GM23338 (cell line): ENCODE data around the gene LCLAT1. TPM values are rescaled to one million over a fixed set of nuclear protein-coding genes. Genes with fewer than 3 reads are reported as not detected.

Experiments used
- ATAC-seq: fragments of 200-7000 bp; cut with Tn5 transposase; 3 replicates; pipeline ENCODE4 v1.9.1; 2020
- DNase-seq: peaks from one replicate; pipeline ENCODE4 v3.0.0-alpha.2; 2015; ENCODE audit warnings: low spot score
- H2AFZ ChIP-seq: fragments of 200-600 bp; sonication (generic); 2 replicates; pipeline ENCODE4 v1.8.0; 2016; ENCODE audit warnings: antibody characterized with exemption, mild to moderate bottlenecking, moderate library complexity
- H3F3A ChIP-seq: fragments of 200-600 bp; sonication (generic); replicated peaks from 2 replicates; pipeline ENCODE4 v1.8.0; 2017; ENCODE audit warnings: antibody characterized with exemption, mixed run types, low read depth
- H3K27ac ChIP-seq: fragments of 200-600 bp; sonication (generic); 2 replicates; pipeline ENCODE4 v1.6.1; 2016; ENCODE audit warnings: low read depth
- H3K27me3 ChIP-seq: fragments of 200-600 bp; sonication (generic); 2 replicates; pipeline ENCODE4 v1.8.0; 2016; ENCODE audit warnings: mild to moderate bottlenecking, mixed run types, moderate library complexity; ENCODE audit not compliant: insufficient read depth
- H3K36me3 ChIP-seq: fragments of 200-600 bp; sonication (generic); 2 replicates; pipeline ENCODE4 v1.8.0; 2016; ENCODE audit warnings: mild to moderate bottlenecking; ENCODE audit not compliant: insufficient read depth
- H3K4me1 ChIP-seq: fragments of 200-600 bp; sonication (generic); 2 replicates; pipeline ENCODE4 v1.8.0; 2016; ENCODE audit warnings: mild to moderate bottlenecking, moderate library complexity; ENCODE audit not compliant: insufficient read depth
- H3K4me2 ChIP-seq: fragments of 200-600 bp; sonication (generic); 2 replicates; pipeline ENCODE4 v1.7.1; 2017; ENCODE audit warnings: mixed run types
- H3K4me3 ChIP-seq: fragments of 200-600 bp; sonication (generic); 2 replicates; pipeline ENCODE4 v1.6.1; 2016; ENCODE audit warnings: mixed run types
- H3K79me2 ChIP-seq: fragments of 200-600 bp; sonication (generic); replicated peaks from 2 replicates; pipeline ENCODE4 v1.8.0; 2017; ENCODE audit warnings: mild to moderate bottlenecking; ENCODE audit not compliant: insufficient read depth
- H3K9me2 ChIP-seq: fragments of 200-600 bp; sonication (generic); 2 replicates; pipeline ENCODE4 v1.8.0; 2017; ENCODE audit not compliant: insufficient read depth
- H4K20me1 ChIP-seq: fragments of 200-600 bp; sonication (generic); replicated peaks from 2 replicates; pipeline ENCODE4 v1.8.0; 2017; ENCODE audit warnings: mild to moderate bottlenecking; ENCODE audit not compliant: insufficient read depth
- H3K27ac Mint-ChIP-seq: 2 replicates; pipeline ENCODE4 v1.8.0; 2020; ENCODE audit warnings: inconsistent platforms, mild to moderate bottlenecking, moderate library complexity, mixed read lengths
- H3K27me3 Mint-ChIP-seq: 3 replicates; pipeline ENCODE4 v1.8.0; 2022; ENCODE audit warnings: low read depth, mild to moderate bottlenecking, moderate library complexity, mixed read lengths, inconsistent platforms; ENCODE audit not compliant: insufficient read depth, poor library complexity
- H3K36me3 Mint-ChIP-seq: 3 replicates; pipeline ENCODE4 v1.8.0; 2021; ENCODE audit warnings: low read depth, mild to moderate bottlenecking, inconsistent platforms, moderate library complexity, mixed read lengths
- H3K4me1 Mint-ChIP-seq: 3 replicates; pipeline ENCODE4 v1.8.0; 2020; ENCODE audit warnings: mild to moderate bottlenecking, inconsistent platforms, mixed read lengths
- H3K4me3 Mint-ChIP-seq: 3 replicates; pipeline ENCODE4 v1.8.0; 2021; ENCODE audit warnings: moderate library complexity, mild to moderate bottlenecking, inconsistent platforms, mixed read lengths
- H3K9me3 Mint-ChIP-seq: 3 replicates; pipeline ENCODE4 v1.8.0; 2020; ENCODE audit warnings: moderate library complexity, mild to moderate bottlenecking, inconsistent platforms, mixed read lengths
- EZH2phosphoT487 ChIP-seq: fragments of 200-600 bp; sonication (generic); IDR thresholded peaks from one replicate; pipeline ENCODE4 v1.8.1; 2018; ENCODE audit warnings: antibody characterized with exemption; ENCODE audit not compliant: unreplicated experiment
- NANOG ChIP-seq: IDR thresholded peaks from 2 replicates; pipeline ENCODE4 v1.6.1; 2016; ENCODE audit warnings: antibody characterized with exemption, borderline replicate concordance
- polyA plus RNA-seq: library from polyadenylated mRNA; unstranded; fragments of >200 nt; fragmentation: Nextera tagmentation; extraction: Ambion mirVana; gene quantifications from 2 replicates; pipeline ENCODE4 v1.2.1, GENCODE V29; 2016
- total RNA-seq: library from RNA; depleted of rRNA; stranded (reverse); fragments of >200 nt; shearing (Covaris generic); gene quantifications from 2 replicates; pipeline ENCODE4 v1.2.3, GENCODE V29; 2014
- TF ChIP-seq, protein P1 (sequence below): fragments of 250-450 bp; sonication (Bioruptor Pico); IDR thresholded peaks from 2 replicates; pipeline ENCODE4 v1.5.0; 2020; ENCODE audit warnings: mild to moderate bottlenecking, moderate library complexity
- TF ChIP-seq, protein P2 (sequence below), 2 experiments: fragments of 200-600 bp in 1 of 2; sonication (generic) in 1 of 2; conservative IDR thresholded peaks; 2 replicates each; pipeline versions ENCODE4 v1.5.1 to v1.6.1; 2016 to 2017; ENCODE audit warnings: antibody characterized with exemption in 2 of 2, low read depth in 2 of 2, mild to moderate bottlenecking in 2 of 2, moderate library complexity in 1 of 2
- TF ChIP-seq, protein P3 (sequence below): IDR thresholded peaks from 2 replicates; pipeline ENCODE4 v1.6.1; 2016; ENCODE audit warnings: antibody characterized with exemption
- TF ChIP-seq, protein P4 (sequence below): IDR thresholded peaks from one replicate; pipeline ENCODE4 v1.6.1; 2018; ENCODE audit warnings: antibody characterized with exemption; ENCODE audit not compliant: unreplicated experiment

The LCLAT1 gene
- total and polyA plus RNA-seq, 2 experiments from 2014 or later, result 11.5 to 30.1 TPM

DNA sequence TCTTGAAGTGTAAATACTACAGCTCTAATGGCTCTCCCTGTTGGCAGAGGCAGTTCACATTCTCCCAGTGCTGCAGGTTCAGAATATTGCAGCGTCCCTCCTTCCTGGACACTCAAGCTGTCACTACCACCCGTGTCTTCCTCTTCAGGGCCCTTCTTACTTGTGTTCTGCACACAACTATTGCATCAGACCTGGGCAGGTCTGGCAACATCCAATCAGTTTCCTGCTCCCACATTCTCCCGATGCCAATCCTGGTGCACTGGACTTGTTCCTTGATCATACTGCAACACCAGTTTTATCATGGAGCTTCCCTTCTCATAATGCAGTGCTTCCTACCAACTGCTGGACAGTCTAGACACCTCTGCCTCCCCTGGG, 198.7 kb downstream of the LCLAT1 start (continued):
- TF ChIP-seq, protein P1, sequence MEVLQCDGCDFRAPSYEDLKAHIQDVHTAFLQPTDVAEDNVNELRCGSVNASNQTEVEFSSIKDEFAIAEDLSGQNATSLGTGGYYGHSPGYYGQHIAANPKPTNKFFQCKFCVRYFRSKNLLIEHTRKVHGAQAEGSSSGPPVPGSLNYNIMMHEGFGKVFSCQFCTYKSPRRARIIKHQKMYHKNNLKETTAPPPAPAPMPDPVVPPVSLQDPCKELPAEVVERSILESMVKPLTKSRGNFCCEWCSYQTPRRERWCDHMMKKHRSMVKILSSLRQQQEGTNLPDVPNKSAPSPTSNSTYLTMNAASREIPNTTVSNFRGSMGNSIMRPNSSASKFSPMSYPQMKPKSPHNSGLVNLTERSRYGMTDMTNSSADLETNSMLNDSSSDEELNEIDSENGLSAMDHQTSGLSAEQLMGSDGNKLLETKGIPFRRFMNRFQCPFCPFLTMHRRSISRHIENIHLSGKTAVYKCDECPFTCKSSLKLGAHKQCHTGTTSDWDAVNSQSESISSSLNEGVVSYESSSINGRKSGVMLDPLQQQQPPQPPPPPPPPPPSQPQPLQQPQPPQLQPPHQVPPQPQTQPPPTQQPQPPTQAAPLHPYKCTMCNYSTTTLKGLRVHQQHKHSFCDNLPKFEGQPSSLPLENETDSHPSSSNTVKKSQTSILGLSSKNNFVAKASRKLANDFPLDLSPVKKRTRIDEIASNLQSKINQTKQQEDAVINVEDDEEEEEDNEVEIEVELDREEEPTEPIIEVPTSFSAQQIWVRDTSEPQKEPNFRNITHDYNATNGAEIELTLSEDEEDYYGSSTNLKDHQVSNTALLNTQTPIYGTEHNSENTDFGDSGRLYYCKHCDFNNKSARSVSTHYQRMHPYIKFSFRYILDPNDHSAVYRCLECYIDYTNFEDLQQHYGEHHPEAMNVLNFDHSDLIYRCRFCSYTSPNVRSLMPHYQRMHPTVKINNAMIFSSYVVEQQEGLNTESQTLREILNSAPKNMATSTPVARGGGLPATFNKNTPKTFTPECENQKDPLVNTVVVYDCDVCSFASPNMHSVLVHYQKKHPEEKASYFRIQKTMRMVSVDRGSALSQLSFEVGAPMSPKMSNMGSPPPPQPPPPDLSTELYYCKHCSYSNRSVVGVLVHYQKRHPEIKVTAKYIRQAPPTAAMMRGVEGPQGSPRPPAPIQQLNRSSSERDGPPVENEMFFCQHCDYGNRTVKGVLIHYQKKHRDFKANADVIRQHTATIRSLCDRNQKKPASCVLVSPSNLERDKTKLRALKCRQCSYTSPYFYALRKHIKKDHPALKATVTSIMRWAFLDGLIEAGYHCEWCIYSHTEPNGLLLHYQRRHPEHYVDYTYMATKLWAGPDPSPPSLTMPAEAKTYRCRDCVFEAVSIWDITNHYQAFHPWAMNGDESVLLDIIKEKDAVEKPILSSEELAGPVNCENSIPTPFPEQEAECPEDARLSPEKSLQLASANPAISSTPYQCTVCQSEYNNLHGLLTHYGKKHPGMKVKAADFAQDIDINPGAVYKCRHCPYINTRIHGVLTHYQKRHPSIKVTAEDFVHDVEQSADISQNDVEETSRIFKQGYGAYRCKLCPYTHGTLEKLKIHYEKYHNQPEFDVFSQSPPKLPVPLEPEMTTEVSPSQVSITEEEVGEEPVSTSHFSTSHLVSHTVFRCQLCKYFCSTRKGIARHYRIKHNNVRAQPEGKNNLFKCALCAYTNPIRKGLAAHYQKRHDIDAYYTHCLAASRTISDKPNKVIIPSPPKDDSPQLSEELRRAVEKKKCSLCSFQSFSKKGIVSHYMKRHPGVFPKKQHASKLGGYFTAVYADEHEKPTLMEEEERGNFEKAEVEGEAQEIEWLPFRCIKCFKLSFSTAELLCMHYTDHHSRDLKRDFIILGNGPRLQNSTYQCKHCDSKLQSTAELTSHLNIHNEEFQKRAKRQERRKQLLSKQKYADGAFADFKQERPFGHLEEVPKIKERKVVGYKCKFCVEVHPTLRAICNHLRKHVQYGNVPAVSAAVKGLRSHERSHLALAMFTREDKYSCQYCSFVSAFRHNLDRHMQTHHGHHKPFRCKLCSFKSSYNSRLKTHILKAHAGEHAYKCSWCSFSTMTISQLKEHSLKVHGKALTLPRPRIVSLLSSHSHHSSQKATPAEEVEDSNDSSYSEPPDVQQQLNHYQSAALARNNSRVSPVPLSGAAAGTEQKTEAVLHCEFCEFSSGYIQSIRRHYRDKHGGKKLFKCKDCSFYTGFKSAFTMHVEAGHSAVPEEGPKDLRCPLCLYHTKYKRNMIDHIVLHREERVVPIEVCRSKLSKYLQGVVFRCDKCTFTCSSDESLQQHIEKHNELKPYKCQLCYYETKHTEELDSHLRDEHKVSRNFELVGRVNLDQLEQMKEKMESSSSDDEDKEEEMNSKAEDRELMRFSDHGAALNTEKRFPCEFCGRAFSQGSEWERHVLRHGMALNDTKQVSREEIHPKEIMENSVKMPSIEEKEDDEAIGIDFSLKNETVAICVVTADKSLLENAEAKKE (CRISPR knock-in tag), result no peak

DNA sequence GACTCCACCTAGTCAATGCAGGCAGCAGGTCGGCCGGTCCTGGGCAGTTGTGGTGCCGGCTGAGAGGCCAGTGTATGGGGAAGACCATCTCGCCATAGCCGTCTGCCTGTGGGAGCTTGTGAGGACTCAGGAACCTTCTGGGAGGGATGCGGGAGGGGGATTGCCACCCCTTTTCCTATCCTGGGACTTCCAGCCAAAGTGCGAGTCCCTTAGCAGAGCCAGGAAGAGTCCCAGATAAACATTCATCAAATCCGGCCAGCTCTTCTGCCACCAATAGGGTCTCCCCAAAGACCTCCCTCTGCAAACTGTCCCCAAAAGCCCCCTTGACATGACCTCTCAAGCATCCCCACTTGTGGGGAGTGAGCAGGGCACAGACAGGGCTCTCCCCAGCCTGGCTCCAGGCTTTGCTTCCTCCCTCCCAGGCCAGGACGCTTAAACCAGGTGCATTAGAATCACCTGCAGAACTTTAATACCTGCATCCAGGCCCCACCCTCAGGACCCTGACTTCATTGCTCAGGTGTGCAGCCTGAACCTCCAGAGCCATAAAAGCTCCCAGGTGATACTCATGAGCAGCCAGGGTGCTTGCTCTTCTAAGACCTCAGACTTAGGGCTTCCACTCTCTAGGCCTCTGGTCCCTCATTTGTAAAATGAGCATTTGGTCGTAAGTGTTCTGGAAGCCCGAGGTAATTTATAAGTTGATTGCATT, 200.9 kb downstream of the LCLAT1 start:
- Mint-ChIP-seq H3K27ac (no peak overlapping the region), H3K27me3 (peaks cover 7% of the 10 kb centered on the region), H3K4me3 (no peak overlapping the region), H3K36me3 (no peaks in the 10 kb centered on the region), H3K4me1 (peaks cover 20% of the 10 kb centered on the region), H3K9me3 (no peaks in the 10 kb centered on the region)
- H3K36me3 ChIP-seq, result no peaks in the 10 kb centered on the region
- no peaks in the 10 kb centered on the region for H3F3A ChIP-seq
- ATAC-seq (no peak), DNase-seq (no peak)
- H3K4me1 ChIP-seq, result peaks cover 8% of the 10 kb centered on the region; the same call in 1 of the 2 replicates
- H2AFZ ChIP-seq, result no peak overlapping the region
- H3K4me2 ChIP-seq, result no peak overlapping the region
- no peak overlapping the region for H3K4me3 ChIP-seq
- no peaks in the 10 kb centered on the region for H3K79me2 ChIP-seq
- H3K27ac ChIP-seq, result no peak overlapping the region
- no peaks in the 10 kb centered on the region for H4K20me1 ChIP-seq
- no peak for TF ChIP-seq NANOG
- TF ChIP-seq EZH2phosphoT487, result no peak
- 0 out of 2 replicates have a peak, but pooled peaks cover 6% of the 10 kb centered on the region for H3K9me2 ChIP-seq
- H3K27me3 ChIP-seq, result no peaks in the 10 kb centered on the region

DNA sequence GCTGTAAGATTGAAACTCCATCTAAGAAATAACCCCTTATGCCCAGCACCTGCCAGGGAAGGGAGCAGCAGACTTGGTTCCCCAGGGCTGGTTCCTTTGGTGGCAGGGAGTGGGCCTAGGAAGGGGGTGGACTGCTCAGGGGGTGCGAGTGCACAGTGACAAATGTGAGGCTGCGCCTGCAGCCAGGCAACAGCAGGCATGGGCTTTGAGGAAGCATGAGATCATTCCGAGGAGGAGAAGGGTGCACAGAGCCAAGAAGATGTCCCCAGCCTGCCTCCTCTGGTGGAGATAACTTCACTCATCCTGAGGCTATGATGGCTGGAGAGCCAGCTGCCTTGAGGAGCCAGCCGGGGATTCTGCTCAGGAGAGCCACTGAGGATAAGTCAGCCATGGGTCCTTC, 202.2 kb downstream of the LCLAT1 start:
- H3K36me3 ChIP-seq, result no peaks in the 10 kb centered on the region
- Mint-ChIP-seq H3K27me3 (peaks cover 7% of the 10 kb centered on the region), H3K4me3 (no peak overlapping the region), H3K9me3 (no peaks in the 10 kb centered on the region), H3K27ac (no peak overlapping the region), H3K36me3 (no peaks in the 10 kb centered on the region), H3K4me1 (peaks cover 21% of the 10 kb centered on the region)
- DNase-seq (no peak), ATAC-seq (no peak)
- no peak overlapping the region for H3K4me2 ChIP-seq
- no peaks in the 10 kb centered on the region for H3F3A ChIP-seq
- no peaks in the 10 kb centered on the region for H4K20me1 ChIP-seq
- H3K27ac ChIP-seq, result no peak overlapping the region
- H3K4me3 ChIP-seq, result no peak overlapping the region
- 0 out of 2 replicates have a peak, but pooled peaks cover 11% of the 10 kb centered on the region for H3K9me2 ChIP-seq
- H3K4me1 ChIP-seq, result peaks cover 8% of the 10 kb centered on the region; the same call in 1 of the 2 replicates
- H3K79me2 ChIP-seq, result no peaks in the 10 kb centered on the region
- H3K27me3 ChIP-seq, result no peaks in the 10 kb centered on the region
- no peak overlapping the region for H2AFZ ChIP-seq
- TF ChIP-seq, protein P2, sequence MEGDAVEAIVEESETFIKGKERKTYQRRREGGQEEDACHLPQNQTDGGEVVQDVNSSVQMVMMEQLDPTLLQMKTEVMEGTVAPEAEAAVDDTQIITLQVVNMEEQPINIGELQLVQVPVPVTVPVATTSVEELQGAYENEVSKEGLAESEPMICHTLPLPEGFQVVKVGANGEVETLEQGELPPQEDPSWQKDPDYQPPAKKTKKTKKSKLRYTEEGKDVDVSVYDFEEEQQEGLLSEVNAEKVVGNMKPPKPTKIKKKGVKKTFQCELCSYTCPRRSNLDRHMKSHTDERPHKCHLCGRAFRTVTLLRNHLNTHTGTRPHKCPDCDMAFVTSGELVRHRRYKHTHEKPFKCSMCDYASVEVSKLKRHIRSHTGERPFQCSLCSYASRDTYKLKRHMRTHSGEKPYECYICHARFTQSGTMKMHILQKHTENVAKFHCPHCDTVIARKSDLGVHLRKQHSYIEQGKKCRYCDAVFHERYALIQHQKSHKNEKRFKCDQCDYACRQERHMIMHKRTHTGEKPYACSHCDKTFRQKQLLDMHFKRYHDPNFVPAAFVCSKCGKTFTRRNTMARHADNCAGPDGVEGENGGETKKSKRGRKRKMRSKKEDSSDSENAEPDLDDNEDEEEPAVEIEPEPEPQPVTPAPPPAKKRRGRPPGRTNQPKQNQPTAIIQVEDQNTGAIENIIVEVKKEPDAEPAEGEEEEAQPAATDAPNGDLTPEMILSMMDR (conservative IDR thresholded peaks at IDR 0.05; ENCODE audit: low read depth in 2 of 2), result no peak
- TF ChIP-seq, protein P3, sequence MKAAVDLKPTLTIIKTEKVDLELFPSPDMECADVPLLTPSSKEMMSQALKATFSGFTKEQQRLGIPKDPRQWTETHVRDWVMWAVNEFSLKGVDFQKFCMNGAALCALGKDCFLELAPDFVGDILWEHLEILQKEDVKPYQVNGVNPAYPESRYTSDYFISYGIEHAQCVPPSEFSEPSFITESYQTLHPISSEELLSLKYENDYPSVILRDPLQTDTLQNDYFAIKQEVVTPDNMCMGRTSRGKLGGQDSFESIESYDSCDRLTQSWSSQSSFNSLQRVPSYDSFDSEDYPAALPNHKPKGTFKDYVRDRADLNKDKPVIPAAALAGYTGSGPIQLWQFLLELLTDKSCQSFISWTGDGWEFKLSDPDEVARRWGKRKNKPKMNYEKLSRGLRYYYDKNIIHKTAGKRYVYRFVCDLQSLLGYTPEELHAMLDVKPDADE, result no peak
- TF ChIP-seq, protein P4, sequence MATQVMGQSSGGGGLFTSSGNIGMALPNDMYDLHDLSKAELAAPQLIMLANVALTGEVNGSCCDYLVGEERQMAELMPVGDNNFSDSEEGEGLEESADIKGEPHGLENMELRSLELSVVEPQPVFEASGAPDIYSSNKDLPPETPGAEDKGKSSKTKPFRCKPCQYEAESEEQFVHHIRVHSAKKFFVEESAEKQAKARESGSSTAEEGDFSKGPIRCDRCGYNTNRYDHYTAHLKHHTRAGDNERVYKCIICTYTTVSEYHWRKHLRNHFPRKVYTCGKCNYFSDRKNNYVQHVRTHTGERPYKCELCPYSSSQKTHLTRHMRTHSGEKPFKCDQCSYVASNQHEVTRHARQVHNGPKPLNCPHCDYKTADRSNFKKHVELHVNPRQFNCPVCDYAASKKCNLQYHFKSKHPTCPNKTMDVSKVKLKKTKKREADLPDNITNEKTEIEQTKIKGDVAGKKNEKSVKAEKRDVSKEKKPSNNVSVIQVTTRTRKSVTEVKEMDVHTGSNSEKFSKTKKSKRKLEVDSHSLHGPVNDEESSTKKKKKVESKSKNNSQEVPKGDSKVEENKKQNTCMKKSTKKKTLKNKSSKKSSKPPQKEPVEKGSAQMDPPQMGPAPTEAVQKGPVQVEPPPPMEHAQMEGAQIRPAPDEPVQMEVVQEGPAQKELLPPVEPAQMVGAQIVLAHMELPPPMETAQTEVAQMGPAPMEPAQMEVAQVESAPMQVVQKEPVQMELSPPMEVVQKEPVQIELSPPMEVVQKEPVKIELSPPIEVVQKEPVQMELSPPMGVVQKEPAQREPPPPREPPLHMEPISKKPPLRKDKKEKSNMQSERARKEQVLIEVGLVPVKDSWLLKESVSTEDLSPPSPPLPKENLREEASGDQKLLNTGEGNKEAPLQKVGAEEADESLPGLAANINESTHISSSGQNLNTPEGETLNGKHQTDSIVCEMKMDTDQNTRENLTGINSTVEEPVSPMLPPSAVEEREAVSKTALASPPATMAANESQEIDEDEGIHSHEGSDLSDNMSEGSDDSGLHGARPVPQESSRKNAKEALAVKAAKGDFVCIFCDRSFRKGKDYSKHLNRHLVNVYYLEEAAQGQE, result no peak
